NCI-H2227 (cell line): ENCODE measurements around the gene IRAK4.

Experiments
- DNase-seq: peaks from one replicate; lab custom pipeline; 2025; ENCODE audit not compliant: unreplicated experiment; lab: John Stamatoyannopoulos, UW

IRAK4 gene

GRCh38 chr12:43835656-43836474, 77.1 kb downstream of the IRAK4 start, which contains the start of gene TMEM117:
Gene TMEM117, plus strand, starts transcription at chr12:43836081.
- DNase-seq: peak; percentile 23

- no peak for DNase-seq
These were observed 77.8 kb downstream of the IRAK4 start for GRCh38 chr12:43836475-43836989.
